Measurements from ENCODE around the gene CRYBG1. TPM values are rescaled to one million over a fixed set of nuclear protein-coding genes. Genes with fewer than 3 reads are reported as not detected.

CRYBG1 gene
- total RNA-seq, 3 donors from 2014 or later, result 26.6 to 93.0 (median 86.4) TPM

- TF ChIP-seq CTCF (IDR thresholded peaks at IDR 0.05), result no peak
- DNase-seq, result no peak
- Histone ChIP-seq H3K36me3 (ENCODE audit: low read depth) (peaks cover 5% of the 10 kb centered on the region), H3K4me3 (no peak overlapping the region), H3K9me3 (no peaks in the 10 kb centered on the region), H3K4me1 (ENCODE audit: low read depth) (peaks cover 10% of the 10 kb centered on the region)
- no peak for ATAC-seq
- intact Hi-C loops (cut with DNase I, micrococcal nuclease), result no loop called here
Measured at GRCh38 chr6:106321940-106322339, 38.6 kb upstream of the CRYBG1 start.

- peak overlapping the region; percentile 67 for H3K4me3 ChIP-seq
- H3K9me3 ChIP-seq, result no peaks in the 10 kb centered on the region
- H3K36me3 ChIP-seq (ENCODE audit: low read depth), result peaks cover 5% of the 10 kb centered on the region
- no peak for TF ChIP-seq CTCF (IDR thresholded peaks at IDR 0.05)
- DNase-seq, result no peak
- intact Hi-C loops (cut with DNase I, micrococcal nuclease), result no loop called here
- peak; percentile 29 for ATAC-seq
- peaks cover 10% of the 10 kb centered on the region for H3K4me1 ChIP-seq (ENCODE audit: low read depth)
Measured at GRCh38 chr6:106324726-106325335, 35.7 kb upstream of the CRYBG1 start.

- intact Hi-C loops (cut with DNase I, micrococcal nuclease), result no loop called here
- H3K4me1 ChIP-seq (ENCODE audit: low read depth), result peaks cover 10% of the 10 kb centered on the region
- TF ChIP-seq CTCF (IDR thresholded peaks at IDR 0.05), result no peak
- ATAC-seq (peak; percentile 95), DNase-seq (peak; percentile 100)
- peaks cover 5% of the 10 kb centered on the region for H3K36me3 ChIP-seq (ENCODE audit: low read depth)
- H3K4me3 ChIP-seq, result peak within 1 kb of the TSS; percentile 67
- H3K9me3 ChIP-seq, result no peaks in the 10 kb centered on the region
Measured at GRCh38 chr6:106325336-106326178, 35.0 kb upstream of the CRYBG1 start, which contains the start of gene ATG5. TSS of gene ATG5 (minus strand) at chr6:106325760. CDS start at chr6:106316208, 9,552 bp downstream.

GRCh38 chr6:106334646-106335448 is 25.7 kb upstream of the CRYBG1 start:
- peak; percentile 43 for TF ChIP-seq CTCF (IDR thresholded peaks at IDR 0.05)
- H3K36me3 ChIP-seq (ENCODE audit: low read depth), result no peaks in the 10 kb centered on the region
- peaks cover 2% of the 10 kb centered on the region for H3K4me1 ChIP-seq (ENCODE audit: low read depth)
- ATAC-seq (peak; percentile 89), DNase-seq (peak; percentile 47 to 60 (median 53))
- H3K4me3 ChIP-seq, result no peak overlapping the region
- no peaks in the 10 kb centered on the region for H3K9me3 ChIP-seq
- intact Hi-C loops (cut with DNase I, micrococcal nuclease), result loop anchor here in 1 of 2 donors (10.0 kb wide), 2 partner anchors 230 to 650 kb away; no protein-coding TSS in a partner anchor

GRCh38 chr6:106339334-106340029 is 21.0 kb upstream of the CRYBG1 start:
- peak; percentile 95 for ATAC-seq
- DNase-seq, result peak in 1 of 3 donors; percentile 76
- no peak overlapping the region for H3K4me3 ChIP-seq
- intact Hi-C loops (cut with DNase I, micrococcal nuclease), result loop anchor here in 1 of 2 donors (10.0 kb wide), 2 partner anchors 225 to 645 kb away; no protein-coding TSS in a partner anchor
- H3K9me3 ChIP-seq, result no peaks in the 10 kb centered on the region
- TF ChIP-seq CTCF (IDR thresholded peaks at IDR 0.05), result peak; percentile 66
- no peaks in the 10 kb centered on the region for H3K36me3 ChIP-seq (ENCODE audit: low read depth)
- peaks cover 2% of the 10 kb centered on the region for H3K4me1 ChIP-seq (ENCODE audit: low read depth)

Measured in mucosa of descending colon (tissue), 3 donors.